Loucy (cell line): Measurements from ENCODE around the gene METTL4.

Source experiments
- CTCF ChIP-seq: fragments of 200-600 bp; sonication (generic); conservative IDR thresholded peaks from 2 replicates; pipeline ENCODE4 v1.5.1; 2014; ENCODE audit warnings: mild to moderate bottlenecking, antibody characterized with exemption, low read length
- EZH2phosphoT487 ChIP-seq: fragments of 200-600 bp; IDR thresholded peaks from 2 replicates; pipeline ENCODE4 v1.6.1; 2018; ENCODE audit warnings: antibody characterized with exemption, mild to moderate bottlenecking, moderate library complexity, borderline replicate concordance

GRCh38 chr18:2504642-2505041, 66.7 kb downstream of the METTL4 start:
- TF ChIP-seq CTCF, result no peak
- no peak for TF ChIP-seq EZH2phosphoT487
